ENCODE results near the gene TXNDC16. TPM values are rescaled to one million over a fixed set of nuclear protein-coding genes. Genes with fewer than 3 reads are reported as not detected.

Gene TXNDC16, protein sequence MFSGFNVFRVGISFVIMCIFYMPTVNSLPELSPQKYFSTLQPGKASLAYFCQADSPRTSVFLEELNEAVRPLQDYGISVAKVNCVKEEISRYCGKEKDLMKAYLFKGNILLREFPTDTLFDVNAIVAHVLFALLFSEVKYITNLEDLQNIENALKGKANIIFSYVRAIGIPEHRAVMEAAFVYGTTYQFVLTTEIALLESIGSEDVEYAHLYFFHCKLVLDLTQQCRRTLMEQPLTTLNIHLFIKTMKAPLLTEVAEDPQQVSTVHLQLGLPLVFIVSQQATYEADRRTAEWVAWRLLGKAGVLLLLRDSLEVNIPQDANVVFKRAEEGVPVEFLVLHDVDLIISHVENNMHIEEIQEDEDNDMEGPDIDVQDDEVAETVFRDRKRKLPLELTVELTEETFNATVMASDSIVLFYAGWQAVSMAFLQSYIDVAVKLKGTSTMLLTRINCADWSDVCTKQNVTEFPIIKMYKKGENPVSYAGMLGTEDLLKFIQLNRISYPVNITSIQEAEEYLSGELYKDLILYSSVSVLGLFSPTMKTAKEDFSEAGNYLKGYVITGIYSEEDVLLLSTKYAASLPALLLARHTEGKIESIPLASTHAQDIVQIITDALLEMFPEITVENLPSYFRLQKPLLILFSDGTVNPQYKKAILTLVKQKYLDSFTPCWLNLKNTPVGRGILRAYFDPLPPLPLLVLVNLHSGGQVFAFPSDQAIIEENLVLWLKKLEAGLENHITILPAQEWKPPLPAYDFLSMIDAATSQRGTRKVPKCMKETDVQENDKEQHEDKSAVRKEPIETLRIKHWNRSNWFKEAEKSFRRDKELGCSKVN
- total RNA-seq (10 to 100 TPM in 1 of 2 donors, 1 to 10 TPM in 1; 5.2 to 22.1 TPM), polyA plus RNA-seq (1 to 10 TPM; 1.5 to 1.6 TPM)
- long read RNA-seq, donor 1, partial matches to known transcripts = 8 of 8 reads
- long read RNA-seq, donor 1, other reads (novel, unspliced or antisense) = 0 of 8 reads
- long read RNA-seq, donor 2, full-length matches to known transcripts = 1 of 1 reads
- long read RNA-seq, donor 2, partial matches to known transcripts = 0 of 1 reads
- long read RNA-seq, donor 2, other reads (novel, unspliced or antisense) = 0 of 1 reads
- long read RNA-seq, donor 3, full-length matches to known transcripts = 2 of 2 reads
- long read RNA-seq, donor 3, partial matches to known transcripts = 0 of 2 reads
- long read RNA-seq, donor 3, other reads (novel, unspliced or antisense) = 0 of 2 reads
- long read RNA-seq, donor 4 = 0 reads
- long read RNA-seq, donor 5, full-length matches to known transcripts = 3 of 3 reads
- long read RNA-seq, donor 5, partial matches to known transcripts = 0 of 3 reads
- long read RNA-seq, donor 5, other reads (novel, unspliced or antisense) = 0 of 3 reads

DNA sequence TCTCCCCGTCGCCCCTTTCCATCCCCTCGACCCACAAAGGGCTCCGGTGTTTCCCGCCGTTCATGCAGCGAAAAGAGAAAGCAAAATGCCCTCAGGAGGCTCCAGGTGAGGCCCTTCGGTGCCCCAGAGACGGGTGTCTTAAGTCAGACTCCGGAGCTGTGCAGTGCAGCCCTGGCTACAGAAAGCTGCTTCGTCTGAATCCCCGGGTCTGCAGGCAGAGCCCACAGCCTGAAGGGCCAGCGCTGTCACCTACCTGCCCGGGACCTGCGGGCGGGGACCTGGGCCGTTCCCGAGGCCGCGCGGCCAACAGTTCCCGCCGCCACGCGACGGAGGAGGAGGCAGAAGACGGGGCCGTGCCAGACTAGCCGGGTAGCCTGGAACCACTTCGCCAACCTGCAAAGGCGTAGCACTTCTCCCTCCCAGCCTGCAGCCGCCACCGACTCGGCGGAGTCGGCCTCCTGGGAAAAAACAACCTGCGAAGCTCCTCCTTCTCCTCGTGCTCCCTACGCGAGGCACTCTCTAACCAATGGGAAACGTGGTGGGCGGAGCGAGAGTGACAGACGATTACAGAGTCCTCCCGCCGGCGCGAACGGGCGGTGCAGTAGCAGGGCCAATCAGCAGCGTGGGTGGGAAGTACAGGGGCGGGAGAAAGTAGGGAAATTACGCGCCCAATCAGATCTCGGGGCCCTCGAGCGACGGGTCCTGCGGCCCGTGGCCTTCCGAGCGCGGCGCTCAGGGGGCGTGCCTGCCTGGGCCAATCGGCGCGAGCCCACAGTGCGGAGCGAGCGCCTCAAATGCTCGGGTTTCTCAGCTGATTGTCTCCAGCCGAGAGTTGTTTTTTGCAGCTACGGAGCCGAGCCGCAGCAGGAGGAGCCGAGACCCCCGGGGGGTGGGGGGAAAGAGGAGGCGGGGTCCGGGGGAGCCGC, at the start of gene TXNDC16, which contains the start of gene GPR137C:
Gene TXNDC16 (minus strand): TSS at position 443 of the 926 bp plus-strand sequence. CDS start 8,948 bp downstream, outside the sequence.
Gene GPR137C (plus strand): TSS at position 774 of the 926 bp plus-strand sequence. CDS start 312 bp downstream, outside the sequence.
- peak; percentile 100 for DNase-seq
- peak; percentile 98 for ATAC-seq (ENCODE audit: insufficient read depth, low FRiP score)
- H3K27ac ChIP-seq (ENCODE audit: low read depth in 1 of 2, low read length in 1 of 2) = peak within 1 kb of the TSS; percentile 75 to 92
- H3K4me3 ChIP-seq = peak within 1 kb of the TSS; percentile 90
- H3K27me3 ChIP-seq (ENCODE audit: control insufficient read depth in 3 of 3, insufficient read depth in 3 of 3, low read length in 2 of 3) = no peaks in the 10 kb centered on the region
- peak within 1 kb of the TSS; percentile 65 to 99 for H3K9ac ChIP-seq (ENCODE audit: insufficient read depth in 1 of 2, low read length in 2 of 2)
- TF ChIP-seq, protein P1, sequence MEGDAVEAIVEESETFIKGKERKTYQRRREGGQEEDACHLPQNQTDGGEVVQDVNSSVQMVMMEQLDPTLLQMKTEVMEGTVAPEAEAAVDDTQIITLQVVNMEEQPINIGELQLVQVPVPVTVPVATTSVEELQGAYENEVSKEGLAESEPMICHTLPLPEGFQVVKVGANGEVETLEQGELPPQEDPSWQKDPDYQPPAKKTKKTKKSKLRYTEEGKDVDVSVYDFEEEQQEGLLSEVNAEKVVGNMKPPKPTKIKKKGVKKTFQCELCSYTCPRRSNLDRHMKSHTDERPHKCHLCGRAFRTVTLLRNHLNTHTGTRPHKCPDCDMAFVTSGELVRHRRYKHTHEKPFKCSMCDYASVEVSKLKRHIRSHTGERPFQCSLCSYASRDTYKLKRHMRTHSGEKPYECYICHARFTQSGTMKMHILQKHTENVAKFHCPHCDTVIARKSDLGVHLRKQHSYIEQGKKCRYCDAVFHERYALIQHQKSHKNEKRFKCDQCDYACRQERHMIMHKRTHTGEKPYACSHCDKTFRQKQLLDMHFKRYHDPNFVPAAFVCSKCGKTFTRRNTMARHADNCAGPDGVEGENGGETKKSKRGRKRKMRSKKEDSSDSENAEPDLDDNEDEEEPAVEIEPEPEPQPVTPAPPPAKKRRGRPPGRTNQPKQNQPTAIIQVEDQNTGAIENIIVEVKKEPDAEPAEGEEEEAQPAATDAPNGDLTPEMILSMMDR (IDR thresholded peaks at IDR 0.05; ENCODE audit: control extremely low read depth, extremely low read depth) = no peak
- H3K36me3 ChIP-seq (ENCODE audit: control insufficient read depth in 4 of 4, insufficient read depth in 4 of 4, low read length in 4 of 4) = no peaks in the 10 kb centered on the region
- peaks cover 0 to 15% (median 0%) of the 10 kb centered on the region in 5 donors for H3K4me1 ChIP-seq (ENCODE audit: control insufficient read depth in 5 of 5, insufficient read depth in 5 of 5, low read length in 5 of 5)
- no peaks in the 10 kb centered on the region for H3K9me3 ChIP-seq (ENCODE audit: control insufficient read depth in 4 of 4, insufficient read depth in 3 of 4, low read length in 3 of 4)
- 0 to 1% methylated on average over 73 to 81 of the region's 81 CpGs for WGBS, 2 donors

DNA sequence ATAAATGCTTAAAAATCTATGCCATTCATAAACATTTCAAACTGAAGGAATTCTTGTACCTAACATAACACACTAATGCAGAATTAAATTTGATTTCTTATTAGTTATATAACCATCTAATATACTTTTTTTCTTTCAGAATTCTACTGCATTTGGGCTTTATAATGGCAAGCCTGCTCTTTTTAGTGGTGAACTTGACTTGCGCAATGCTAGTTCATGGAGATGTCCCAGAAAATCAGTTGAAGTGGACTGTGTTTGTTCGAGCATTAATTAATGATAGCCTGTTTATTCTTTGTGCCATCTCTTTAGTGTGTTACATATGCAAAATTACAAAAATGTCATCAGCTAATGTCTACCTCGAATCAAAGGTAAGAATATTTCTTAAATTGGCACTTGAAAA, 47.7 kb upstream of the TXNDC16 start:
- H3K4me3 ChIP-seq = no peak overlapping the region
- H3K9ac ChIP-seq (ENCODE audit: insufficient read depth in 1 of 2, low read length in 2 of 2) = no peak overlapping the region
- no peak for DNase-seq
- TF ChIP-seq, protein P1 (IDR thresholded peaks at IDR 0.05; ENCODE audit: control extremely low read depth, extremely low read depth) = no peak
- H3K27ac ChIP-seq (ENCODE audit: low read depth in 1 of 2, low read length in 1 of 2) = no peak overlapping the region
- 93 to 96% methylated on average over 3 of the region's 3 CpGs for WGBS, 2 donors
- no peaks in the 10 kb centered on the region for H3K27me3 ChIP-seq (ENCODE audit: control insufficient read depth in 3 of 3, insufficient read depth in 3 of 3, low read length in 2 of 3)
- no peaks in the 10 kb centered on the region for H3K4me1 ChIP-seq (ENCODE audit: control insufficient read depth in 5 of 5, insufficient read depth in 5 of 5, low read length in 5 of 5)
- ATAC-seq (ENCODE audit: insufficient read depth, low FRiP score) = no peak
- H3K9me3 ChIP-seq (ENCODE audit: control insufficient read depth in 4 of 4, insufficient read depth in 3 of 4, low read length in 3 of 4) = peaks cover 0 to 2% (median 0%) of the 10 kb centered on the region in 4 donors
- H3K36me3 ChIP-seq (ENCODE audit: control insufficient read depth in 4 of 4, insufficient read depth in 4 of 4, low read length in 4 of 4) = no peaks in the 10 kb centered on the region

DNA sequence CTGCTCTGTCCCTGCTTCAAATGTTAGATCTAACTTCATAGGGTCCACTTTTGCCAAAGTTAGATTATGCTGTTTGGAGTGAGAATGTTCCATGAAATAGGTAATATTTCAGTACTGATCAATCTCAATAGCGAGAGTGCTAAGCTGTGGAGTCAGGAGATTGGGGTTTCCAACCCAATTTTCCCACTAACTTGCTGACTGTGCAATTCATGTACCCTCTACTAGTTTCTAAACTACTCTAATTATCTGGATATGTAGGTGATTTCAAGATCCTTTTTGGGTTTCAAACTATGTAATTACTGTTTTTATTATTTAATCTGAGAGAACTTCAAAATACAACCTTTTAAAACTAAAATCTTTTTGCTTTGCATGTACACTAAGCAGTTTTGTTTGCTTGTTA, 46.3 kb upstream of the TXNDC16 start:
- Histone ChIP-seq H3K36me3 (ENCODE audit: control insufficient read depth in 4 of 4, insufficient read depth in 4 of 4, low read length in 4 of 4) (no peaks in the 10 kb centered on the region), H3K4me1 (ENCODE audit: control insufficient read depth in 5 of 5, insufficient read depth in 5 of 5, low read length in 5 of 5) (no peaks in the 10 kb centered on the region), H3K9me3 (ENCODE audit: control insufficient read depth in 4 of 4, insufficient read depth in 3 of 4, low read length in 3 of 4) (peaks cover 0 to 2% (median 0%) of the 10 kb centered on the region in 4 donors), H3K27me3 (ENCODE audit: control insufficient read depth in 3 of 3, insufficient read depth in 3 of 3, low read length in 2 of 3) (no peaks in the 10 kb centered on the region), H3K9ac (ENCODE audit: insufficient read depth in 1 of 2, low read length in 2 of 2) (no peak overlapping the region), H3K4me3 (no peak overlapping the region), H3K27ac (ENCODE audit: low read depth in 1 of 2, low read length in 1 of 2) (no peak overlapping the region)
- DNase-seq (no peak), ATAC-seq (ENCODE audit: insufficient read depth, low FRiP score) (no peak)
- 92 to 96% methylated on average over 1 of the region's 1 CpG for WGBS, 2 donors
- TF ChIP-seq, protein P1 (IDR thresholded peaks at IDR 0.05; ENCODE audit: control extremely low read depth, extremely low read depth) = no peak

Measured in lung (tissue), 16 donors.